AG04450 (cell line): ENCODE measurements around the gene FOXB2. TPM values are rescaled to one million over a fixed set of nuclear protein-coding genes. Genes with fewer than 3 reads are reported as not detected.

Experiments
- CTCF ChIA-PET: fragments of 300-600, 350-600 bp; formaldehyde crosslinking; extraction: SDS; loops from one replicate; lab custom pipeline; 2022; ENCODE audit warnings: antibody characterized with exemption, inconsistent platforms; lab: Charles Lee
- POLR2A ChIA-PET: fragments of 350-600 bp; formaldehyde crosslinking; extraction: SDS; loops from one replicate; lab custom pipeline; 2021; ENCODE audit warnings: antibody characterized with exemption, inconsistent platforms; lab: Yijun Ruan, JAX
- DNase-seq: peaks from one replicate; pipeline ENCODE4 v3.0.0-alpha.2; 2011; ENCODE audit warnings: low read depth, low spot score
- H3K27ac ChIP-seq: one replicate; pipeline ENCODE4 v1.5.1; 2012; ENCODE audit warnings: low read depth, low read length, control low read depth
- H3K27me3 ChIP-seq: one replicate; pipeline ENCODE4 v1.6.0; 2012; ENCODE audit warnings: low read length; ENCODE audit not compliant: control insufficient read depth, insufficient read depth
- H3K4me3 ChIP-seq: 2 replicates; pipeline ENCODE4 v1.5.1; 2011; ENCODE audit warnings: mild to moderate bottlenecking, low read depth, low read length, control low read depth
- H3K9me3 ChIP-seq: 2 replicates; pipeline ENCODE4 v1.5.1; 2012; ENCODE audit warnings: low read length; ENCODE audit not compliant: control insufficient read depth, insufficient read depth
- polyA plus RNA-seq: library from polyadenylated mRNA; depleted of rRNA; stranded (reverse); fragments of >200 nt; gene quantifications from 2 replicates; pipeline ENCODE4 v1.2.3, GENCODE V29; 2011
- TF ChIP-seq, protein P1 (sequence below): IDR thresholded peaks from 2 replicates; pipeline ENCODE4 v1.5.1; 2011; ENCODE audit warnings: low read depth, low read length, control low read depth, inconsistent platforms

FOXB2 gene
- polyA plus RNA-seq, 1 experiment: not detected

- Histone ChIP-seq H3K9me3 (no peaks in the 10 kb centered on the region), H3K27me3 (peaks cover 2% of the 10 kb centered on the region), H3K27ac (no peak overlapping the region), H3K4me3 (no peak overlapping the region)
- ChIA-PET POLR2A (no interaction called here), CTCF (interaction anchor here (0.7 to 7.6 kb wide), 9 partner anchors 10 to 235 kb away, joined by 3 to 94 read pairs (median 4); no protein-coding TSS in a partner anchor)
- TF ChIP-seq, protein P1, sequence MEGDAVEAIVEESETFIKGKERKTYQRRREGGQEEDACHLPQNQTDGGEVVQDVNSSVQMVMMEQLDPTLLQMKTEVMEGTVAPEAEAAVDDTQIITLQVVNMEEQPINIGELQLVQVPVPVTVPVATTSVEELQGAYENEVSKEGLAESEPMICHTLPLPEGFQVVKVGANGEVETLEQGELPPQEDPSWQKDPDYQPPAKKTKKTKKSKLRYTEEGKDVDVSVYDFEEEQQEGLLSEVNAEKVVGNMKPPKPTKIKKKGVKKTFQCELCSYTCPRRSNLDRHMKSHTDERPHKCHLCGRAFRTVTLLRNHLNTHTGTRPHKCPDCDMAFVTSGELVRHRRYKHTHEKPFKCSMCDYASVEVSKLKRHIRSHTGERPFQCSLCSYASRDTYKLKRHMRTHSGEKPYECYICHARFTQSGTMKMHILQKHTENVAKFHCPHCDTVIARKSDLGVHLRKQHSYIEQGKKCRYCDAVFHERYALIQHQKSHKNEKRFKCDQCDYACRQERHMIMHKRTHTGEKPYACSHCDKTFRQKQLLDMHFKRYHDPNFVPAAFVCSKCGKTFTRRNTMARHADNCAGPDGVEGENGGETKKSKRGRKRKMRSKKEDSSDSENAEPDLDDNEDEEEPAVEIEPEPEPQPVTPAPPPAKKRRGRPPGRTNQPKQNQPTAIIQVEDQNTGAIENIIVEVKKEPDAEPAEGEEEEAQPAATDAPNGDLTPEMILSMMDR: peak; percentile 59
- no peak for DNase-seq
These were observed 22.8 kb upstream of the FOXB2 start for GRCh38 chr9:76996700-76997099.

DNA sequence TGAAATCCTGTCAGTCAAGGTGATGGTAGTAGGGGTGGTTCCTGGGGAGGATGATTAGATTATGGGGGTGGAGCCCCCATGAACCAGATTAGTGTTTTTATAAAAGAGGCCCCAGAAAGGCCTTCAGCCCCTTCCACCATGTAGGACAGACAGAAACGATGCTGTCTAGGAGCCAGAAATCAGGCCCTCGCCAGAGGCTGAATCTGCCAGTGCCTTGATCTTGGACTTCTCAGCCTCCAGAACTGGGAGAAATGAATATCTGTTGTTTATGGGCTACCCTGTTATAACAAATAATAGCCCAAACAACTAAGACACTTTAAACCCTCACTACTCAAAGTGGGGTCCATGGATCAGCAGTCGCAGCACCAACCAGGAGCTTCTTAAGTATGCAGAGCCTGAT, 20.2 kb upstream of the FOXB2 start:
- peaks cover 2% of the 10 kb centered on the region for H3K27me3 ChIP-seq
- H3K27ac ChIP-seq: no peak overlapping the region
- CTCF ChIA-PET: interaction anchor here (7.6 kb wide), 1 partner anchor 189 kb away, joined by 94 read pairs; no protein-coding TSS in a partner anchor
- POLR2A ChIA-PET: no interaction called here
- TF ChIP-seq, protein P1: no peak
- H3K9me3 ChIP-seq: no peaks in the 10 kb centered on the region
- DNase-seq: no peak
- H3K4me3 ChIP-seq: no peak overlapping the region

DNA sequence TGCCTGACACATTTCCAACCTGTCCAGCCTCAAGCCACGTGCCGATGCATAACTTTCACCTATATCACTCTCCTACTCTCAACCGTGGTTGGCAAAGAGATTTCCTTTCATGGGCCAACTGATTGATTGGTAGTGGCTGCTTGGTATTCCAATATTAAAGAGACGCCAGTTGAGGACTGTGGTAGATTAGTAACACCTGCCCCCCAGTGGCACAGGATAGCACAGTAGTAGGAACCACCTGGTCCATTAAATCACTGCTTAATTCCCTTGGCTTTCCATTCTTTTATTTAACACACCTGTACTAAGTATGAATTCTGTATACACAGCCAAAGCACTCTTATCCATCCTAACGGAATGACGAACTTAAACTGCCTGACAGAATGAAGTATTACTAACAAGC, 19.1 kb upstream of the FOXB2 start:
- CTCF ChIA-PET: no interaction called here
- H3K9me3 ChIP-seq: no peaks in the 10 kb centered on the region
- H3K27ac ChIP-seq: no peak overlapping the region
- no peak overlapping the region for H3K4me3 ChIP-seq
- DNase-seq: no peak
- TF ChIP-seq, protein P1: no peak
- POLR2A ChIA-PET: no interaction called here
- H3K27me3 ChIP-seq: peaks cover 2% of the 10 kb centered on the region

DNA sequence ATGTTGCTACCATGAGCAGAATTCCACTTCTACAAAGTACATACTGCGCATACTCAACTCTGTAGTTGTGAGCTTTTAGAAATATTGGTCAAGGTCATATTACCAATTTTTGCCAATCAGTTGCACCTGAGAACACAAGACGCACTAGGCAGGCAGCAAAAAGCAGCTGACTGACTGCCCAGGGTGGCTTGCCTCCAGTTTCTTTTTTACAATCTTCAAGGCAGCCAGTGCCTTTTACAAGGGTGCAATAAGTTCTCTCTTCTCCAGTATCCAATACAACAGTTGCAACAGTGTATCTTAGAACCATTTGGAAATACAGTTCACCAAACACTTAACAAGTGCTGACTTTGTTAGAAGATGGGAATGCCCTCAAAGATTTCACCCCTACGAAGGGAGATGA, 16.1 kb upstream of the FOXB2 start:
- H3K27ac ChIP-seq: no peak overlapping the region
- no peak for DNase-seq
- no peak overlapping the region for H3K4me3 ChIP-seq
- POLR2A ChIA-PET: no interaction called here
- H3K27me3 ChIP-seq: peaks cover 2% of the 10 kb centered on the region
- CTCF ChIA-PET: interaction anchor here (0.9 kb wide), 1 partner anchor 193 kb away, joined by 3 read pairs; no protein-coding TSS in a partner anchor
- TF ChIP-seq, protein P1: no peak
- H3K9me3 ChIP-seq: no peaks in the 10 kb centered on the region

GRCh38 chr9:77005216-77005615, 14.2 kb upstream of the FOXB2 start:
- Histone ChIP-seq H3K27me3 (peaks cover 2% of the 10 kb centered on the region), H3K27ac (no peak overlapping the region), H3K4me3 (no peak overlapping the region), H3K9me3 (no peaks in the 10 kb centered on the region)
- ChIA-PET CTCF (interaction anchor here (0.7 kb wide), 1 partner anchor 66 kb away, joined by 3 read pairs; no protein-coding TSS in a partner anchor), POLR2A (no interaction called here)
- TF ChIP-seq, protein P1: no peak
- DNase-seq: no peak
